Amniotic stem cell (primary cell): ENCODE data around the gene SKOR1.

Experiments
- DNase-seq: peaks from one replicate; lab custom pipeline; 2025; lab: John Stamatoyannopoulos, UW

Gene SKOR1

GRCh38 chr15:67852418-67852817 lies 27.1 kb downstream of the SKOR1 start:
- no peak for DNase-seq

GRCh38 chr15:67853454-67853853 lies 28.1 kb downstream of the SKOR1 start:
- no peak for DNase-seq

DNA sequence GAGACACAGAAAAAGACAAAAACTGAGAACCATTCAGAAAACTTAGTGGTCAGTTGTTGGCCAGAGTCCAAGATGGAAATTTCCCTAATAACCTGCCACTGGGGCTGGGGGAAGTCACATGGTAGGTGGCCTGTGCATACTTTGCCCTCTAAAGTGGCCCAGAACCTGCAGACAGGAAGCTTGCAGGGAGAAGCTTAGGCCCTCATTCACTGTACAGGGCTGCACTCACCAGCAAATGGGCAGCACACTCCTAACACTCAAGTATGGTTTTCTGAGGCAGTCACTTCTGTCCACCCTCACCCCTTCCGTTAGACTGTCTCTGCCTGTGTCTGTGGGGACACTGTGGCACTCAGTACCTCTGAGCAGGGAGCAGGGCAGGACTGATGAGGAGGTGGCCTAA lies 29.0 kb downstream of the SKOR1 start:
- no peak for DNase-seq

DNA sequence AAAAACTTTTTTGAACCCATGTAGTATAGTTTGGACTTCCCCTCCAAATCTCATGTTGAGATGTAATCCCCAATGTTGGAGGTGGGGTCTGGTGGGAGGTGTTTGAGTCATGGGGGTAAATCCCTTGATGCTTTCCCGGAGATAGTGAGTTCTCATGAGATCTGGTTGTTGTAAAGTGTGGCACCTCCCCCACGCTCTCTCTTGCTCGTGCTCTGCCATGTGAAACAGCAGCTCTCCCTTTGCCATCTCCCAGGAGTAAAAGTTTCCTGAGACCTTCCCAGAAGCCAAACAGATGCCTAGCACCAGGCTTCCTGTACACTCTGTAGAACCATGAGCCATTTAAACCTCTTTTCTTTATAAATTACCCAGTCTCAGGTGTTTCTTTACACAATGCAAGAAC lies 30.5 kb downstream of the SKOR1 start:
- DNase-seq, result no peak

- no peak for DNase-seq
Observed at GRCh38 chr15:67857220-67857619, 31.9 kb downstream of the SKOR1 start.

- DNase-seq, result no peak
Observed at GRCh38 chr15:67859331-67859946, 34.1 kb downstream of the SKOR1 start.

- DNase-seq, result no peak
Observed at GRCh38 chr15:67861983-67862382, 36.7 kb downstream of the SKOR1 start.

DNA sequence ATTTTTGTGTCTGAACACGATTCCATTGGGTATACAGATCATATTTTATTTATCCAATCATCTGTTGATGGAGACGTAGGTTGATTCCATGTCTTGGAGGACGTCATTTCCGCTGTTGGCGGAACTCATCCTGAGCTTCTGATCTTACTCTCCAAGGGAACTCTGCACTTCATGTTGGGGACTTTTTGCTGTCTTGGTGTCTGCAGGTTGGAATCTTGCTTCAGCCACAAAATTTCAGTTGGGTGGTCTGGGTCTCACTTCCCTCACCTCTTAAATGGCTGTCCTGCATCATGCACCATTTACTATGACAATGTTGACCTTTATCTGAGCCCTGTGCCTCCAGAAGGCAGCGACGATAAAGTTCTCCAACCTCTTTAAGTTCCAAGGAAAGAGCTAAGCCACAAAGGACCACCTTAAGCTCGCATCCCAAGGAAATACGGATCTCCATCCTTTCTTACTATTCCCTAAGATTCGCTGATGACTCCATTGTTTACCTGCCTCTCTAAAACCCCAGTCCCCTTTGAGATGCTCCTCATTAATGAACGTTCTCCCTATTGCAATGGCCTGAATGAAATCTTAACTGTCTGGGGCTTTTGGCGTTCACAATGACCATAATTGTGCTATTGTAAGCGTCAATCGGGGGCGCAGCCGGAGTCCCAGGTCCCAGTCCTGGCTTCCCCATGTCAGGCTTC lies 37.6 kb downstream of the SKOR1 start:
- no peak for DNase-seq

- peak; percentile 43 for DNase-seq
Observed at GRCh38 chr15:67863442-67863987, 38.2 kb downstream of the SKOR1 start.

DNA sequence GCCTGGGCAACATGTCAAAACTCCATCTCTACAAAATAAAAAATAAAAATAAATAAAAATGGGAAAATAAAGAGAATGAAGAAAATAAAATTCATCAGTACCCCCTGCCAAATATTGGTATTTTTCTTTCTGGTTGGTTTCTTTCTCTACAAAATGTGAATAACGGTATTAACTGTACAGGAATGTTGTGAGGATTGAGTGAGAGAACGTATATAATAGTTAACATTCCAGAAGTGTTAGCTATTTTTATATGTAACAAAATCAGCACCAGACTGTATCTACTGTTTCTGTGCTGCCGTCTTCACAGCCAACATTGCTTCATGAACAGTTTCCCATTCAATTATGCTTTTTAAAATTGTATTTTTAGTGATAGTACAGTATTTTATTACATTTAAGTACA lies 40.0 kb downstream of the SKOR1 start:
- DNase-seq, result no peak

GRCh38 chr15:67865766-67866165 lies 40.5 kb downstream of the SKOR1 start:
- no peak for DNase-seq

DNA sequence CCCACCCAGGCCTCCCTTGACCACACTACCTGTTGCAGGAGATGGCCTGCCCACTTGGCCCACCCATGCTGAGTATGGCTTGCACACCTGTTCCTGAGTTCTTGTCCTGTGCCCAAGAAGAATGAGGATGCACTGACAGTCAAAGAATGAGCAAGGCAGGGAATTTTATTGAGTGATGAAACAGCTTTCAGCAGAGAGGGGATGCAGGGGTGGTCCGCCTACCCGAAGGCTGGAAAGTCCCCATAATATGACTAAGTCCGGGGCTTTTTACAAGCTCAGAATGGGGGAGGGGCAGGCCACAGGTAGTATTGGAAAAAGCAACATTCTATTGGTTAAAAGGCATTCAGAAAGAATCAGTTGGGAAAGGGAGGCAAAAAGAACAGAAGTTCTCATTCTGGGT lies 44.4 kb downstream of the SKOR1 start:
- DNase-seq, result no peak

DNA sequence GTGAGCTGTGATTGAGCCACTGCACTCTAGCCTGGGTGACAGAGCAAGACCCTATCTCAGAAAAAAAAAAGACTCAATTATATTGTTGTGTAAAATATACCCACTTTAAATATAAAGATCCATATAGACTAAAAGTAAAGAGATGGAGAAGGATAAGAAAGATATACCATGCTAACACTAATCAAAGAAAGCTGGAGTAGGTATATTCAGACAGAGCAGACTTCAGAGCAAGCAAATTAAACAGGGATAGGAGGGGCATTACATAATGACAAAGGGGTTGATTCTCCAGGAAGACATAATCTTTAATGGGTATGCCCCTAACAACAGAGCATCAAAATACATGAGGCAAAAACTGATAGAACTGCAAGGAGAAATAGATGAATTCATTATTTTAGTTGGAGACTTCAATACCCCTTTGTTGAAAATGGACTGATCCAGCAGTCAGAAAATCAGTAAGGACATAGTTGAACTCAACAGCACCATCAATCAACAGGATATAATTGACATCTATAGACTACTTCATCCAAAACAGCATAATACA lies 45.6 kb downstream of the SKOR1 start:
- no peak for DNase-seq

DNA sequence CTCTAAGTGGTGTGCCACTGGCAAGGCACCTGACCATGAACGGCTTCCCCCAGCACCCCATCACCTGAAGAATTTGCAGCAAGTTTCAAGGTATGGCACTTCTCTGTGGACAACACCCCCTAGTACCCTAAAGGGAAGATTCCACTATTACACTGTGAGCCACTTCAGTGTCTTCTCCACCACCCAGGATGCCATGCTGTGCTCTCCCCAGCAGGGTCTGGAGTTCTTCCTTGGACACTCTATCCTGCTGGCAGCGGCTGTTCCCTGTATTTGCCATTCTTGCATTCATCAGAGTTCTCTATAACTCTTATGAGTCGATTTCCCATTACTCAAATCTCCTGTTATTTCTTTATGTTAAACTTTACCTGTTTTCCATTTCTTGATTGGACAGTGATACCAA lies 48.5 kb downstream of the SKOR1 start:
- no peak for DNase-seq

DNA sequence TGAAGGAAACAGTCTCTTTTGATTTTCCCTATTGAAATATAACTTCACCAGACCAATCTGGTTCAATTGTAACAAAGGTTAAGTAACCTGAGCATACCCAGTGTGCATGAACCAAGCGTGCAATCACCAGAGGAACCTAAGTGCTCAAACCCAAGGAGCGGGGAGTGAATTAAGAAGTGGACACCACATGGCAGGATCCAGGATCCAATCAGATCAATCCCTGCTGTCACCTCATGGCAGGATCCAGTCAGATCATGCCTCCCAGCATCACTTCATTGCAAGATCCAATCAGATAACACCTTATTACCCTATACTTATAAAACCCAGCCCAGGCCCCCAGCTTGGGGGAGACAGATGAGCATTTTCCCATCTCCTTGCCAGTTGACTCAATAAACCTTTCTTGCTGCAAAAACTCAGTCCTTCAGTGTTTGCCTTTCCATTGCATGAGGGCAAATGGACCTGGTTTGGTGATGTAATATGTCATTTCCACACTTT lies 53.5 kb downstream of the SKOR1 start:
- no peak for DNase-seq

- no peak for DNase-seq
Observed at GRCh38 chr15:67879440-67880129, 54.3 kb downstream of the SKOR1 start.

GRCh38 chr15:67880651-67881182 lies 55.4 kb downstream of the SKOR1 start:
- no peak for DNase-seq

- no peak for DNase-seq
Observed at GRCh38 chr15:67882487-67883233, 57.4 kb downstream of the SKOR1 start.

DNA sequence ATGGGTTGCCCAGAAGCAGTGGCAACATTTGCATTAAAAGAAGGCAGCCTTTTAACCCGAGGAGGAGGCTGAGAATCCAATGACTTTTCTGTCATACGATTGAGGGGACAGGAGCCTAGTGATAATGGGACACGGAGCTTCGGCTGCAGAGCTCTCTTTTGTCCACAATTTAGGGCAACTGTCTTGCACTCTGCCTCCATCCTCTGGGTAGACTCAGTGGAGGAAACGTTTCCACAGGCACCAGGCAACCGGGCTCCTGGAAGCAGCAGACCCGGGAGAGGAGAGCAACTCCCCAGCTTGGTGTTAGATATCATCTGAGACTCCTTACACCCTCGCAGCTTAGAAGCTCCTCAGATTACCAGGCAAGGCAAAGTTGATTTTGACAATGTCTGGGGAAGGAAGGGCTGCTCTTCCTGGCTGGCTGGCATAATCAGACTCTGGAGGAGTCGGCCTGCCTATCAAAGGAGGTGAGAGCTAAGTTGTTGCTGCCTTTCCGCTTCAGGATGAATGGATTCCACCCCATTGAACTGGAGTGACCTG lies 58.0 kb downstream of the SKOR1 start:
- no peak for DNase-seq

- DNase-seq, result no peak
Observed at GRCh38 chr15:67884009-67884408, 58.7 kb downstream of the SKOR1 start.
